Measurements from ENCODE around the gene SUFU.

- no peak for TF ChIP-seq CTCF (IDR thresholded peaks at IDR 0.05; ENCODE audit: poor library complexity)
- no peak for TF ChIP-seq EZH2 (IDR thresholded peaks at IDR 0.05; ENCODE audit: borderline replicate concordance)
- TF ChIP-seq EZH2phosphoT487 (IDR thresholded peaks at IDR 0.05; ENCODE audit: low read depth, severe bottlenecking, unreplicated experiment): no peak
Observed at GRCh38 chr10:102497545-102497944, 6.2 kb upstream of the SUFU start.
